ENCODE results near the gene NEGR1.

NEGR1 gene

DNA sequence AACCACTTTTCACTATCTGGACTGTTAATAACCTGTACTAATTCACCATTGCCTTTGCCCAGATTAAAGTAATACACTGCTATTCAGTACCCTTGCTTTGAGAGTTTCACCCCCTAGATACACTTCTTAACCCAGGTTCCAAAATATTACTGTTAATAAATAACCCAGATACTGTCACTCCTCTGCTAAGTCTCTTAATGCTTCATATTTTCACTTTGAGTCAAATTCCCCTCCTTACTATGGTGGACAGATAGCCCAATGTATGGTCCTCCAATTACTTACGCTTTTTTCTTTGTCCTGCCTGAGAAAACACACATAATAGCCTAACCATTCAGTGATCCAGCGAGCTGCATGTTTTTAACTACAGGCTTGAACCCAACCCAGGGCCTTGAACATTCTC, 152.5 kb downstream of the NEGR1 start:
- TF ChIP-seq, protein P1, sequence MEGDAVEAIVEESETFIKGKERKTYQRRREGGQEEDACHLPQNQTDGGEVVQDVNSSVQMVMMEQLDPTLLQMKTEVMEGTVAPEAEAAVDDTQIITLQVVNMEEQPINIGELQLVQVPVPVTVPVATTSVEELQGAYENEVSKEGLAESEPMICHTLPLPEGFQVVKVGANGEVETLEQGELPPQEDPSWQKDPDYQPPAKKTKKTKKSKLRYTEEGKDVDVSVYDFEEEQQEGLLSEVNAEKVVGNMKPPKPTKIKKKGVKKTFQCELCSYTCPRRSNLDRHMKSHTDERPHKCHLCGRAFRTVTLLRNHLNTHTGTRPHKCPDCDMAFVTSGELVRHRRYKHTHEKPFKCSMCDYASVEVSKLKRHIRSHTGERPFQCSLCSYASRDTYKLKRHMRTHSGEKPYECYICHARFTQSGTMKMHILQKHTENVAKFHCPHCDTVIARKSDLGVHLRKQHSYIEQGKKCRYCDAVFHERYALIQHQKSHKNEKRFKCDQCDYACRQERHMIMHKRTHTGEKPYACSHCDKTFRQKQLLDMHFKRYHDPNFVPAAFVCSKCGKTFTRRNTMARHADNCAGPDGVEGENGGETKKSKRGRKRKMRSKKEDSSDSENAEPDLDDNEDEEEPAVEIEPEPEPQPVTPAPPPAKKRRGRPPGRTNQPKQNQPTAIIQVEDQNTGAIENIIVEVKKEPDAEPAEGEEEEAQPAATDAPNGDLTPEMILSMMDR (IDR thresholded peaks at IDR 0.05; ENCODE audit: borderline replicate concordance, insufficient read depth, low read depth, low read length): no peak
- no peak overlapping the region for H3K4me3 ChIP-seq (ENCODE audit: low read depth, low read length)

DNA sequence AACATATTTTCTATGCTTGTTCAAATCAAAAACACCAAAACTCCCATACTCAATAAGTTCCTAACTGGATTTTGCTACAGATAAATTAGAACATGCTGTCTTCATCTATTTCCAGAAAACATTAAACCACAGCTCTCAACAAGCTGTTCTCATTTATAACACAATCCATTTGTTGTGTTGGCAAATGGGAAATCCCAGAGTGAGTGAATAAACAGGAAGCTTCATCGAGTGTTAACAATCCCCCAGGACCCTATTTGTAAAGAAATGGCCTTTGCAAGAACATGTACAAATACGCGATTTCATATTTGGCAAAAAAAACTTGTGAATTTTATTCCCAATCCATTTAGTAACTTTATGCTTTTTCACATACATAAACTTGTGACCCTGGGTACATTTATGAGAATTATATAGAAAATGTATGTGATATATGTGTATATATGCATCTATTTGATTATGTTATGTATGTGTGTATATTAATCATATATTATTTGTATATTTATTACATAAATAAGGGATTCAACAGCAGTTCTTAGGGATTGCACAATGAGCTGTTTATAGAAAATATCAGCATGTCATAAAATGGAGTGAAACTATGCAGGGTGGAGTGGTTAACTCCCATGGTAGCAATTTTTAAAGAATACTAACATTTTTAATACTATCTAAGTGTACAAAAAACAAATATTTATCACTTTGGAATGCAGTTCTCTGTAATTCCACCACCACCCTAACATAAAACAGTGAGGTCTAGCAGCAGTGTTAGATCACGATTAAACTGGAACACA, 160.0 kb downstream of the NEGR1 start:
- TF ChIP-seq, protein P1 (IDR thresholded peaks at IDR 0.05; ENCODE audit: borderline replicate concordance, insufficient read depth, low read depth, low read length): no peak
- no peak overlapping the region for H3K4me3 ChIP-seq (ENCODE audit: low read depth, low read length)

DNA sequence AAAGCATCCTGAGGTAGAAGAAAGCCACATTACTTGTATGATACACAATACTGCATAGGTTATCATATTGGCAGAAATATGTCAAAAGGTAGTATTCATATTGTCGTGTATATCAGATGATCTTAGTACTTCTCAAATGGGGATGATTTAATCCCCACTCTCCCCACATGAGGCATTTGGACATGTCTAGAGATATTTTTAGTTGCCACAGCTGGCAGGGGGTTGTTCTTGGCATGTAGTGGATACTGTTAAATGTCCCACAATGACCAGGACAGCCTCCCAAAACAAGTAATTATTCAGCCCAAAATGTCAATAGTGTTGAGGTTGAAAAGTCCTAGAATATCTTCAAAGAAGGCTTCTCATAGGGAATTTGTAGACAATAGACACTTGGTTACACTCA, 162.8 kb downstream of the NEGR1 start:
- TF ChIP-seq, protein P1 (IDR thresholded peaks at IDR 0.05; ENCODE audit: borderline replicate concordance, insufficient read depth, low read depth, low read length): no peak
- H3K4me3 ChIP-seq (ENCODE audit: low read depth, low read length): no peak overlapping the region

DNA sequence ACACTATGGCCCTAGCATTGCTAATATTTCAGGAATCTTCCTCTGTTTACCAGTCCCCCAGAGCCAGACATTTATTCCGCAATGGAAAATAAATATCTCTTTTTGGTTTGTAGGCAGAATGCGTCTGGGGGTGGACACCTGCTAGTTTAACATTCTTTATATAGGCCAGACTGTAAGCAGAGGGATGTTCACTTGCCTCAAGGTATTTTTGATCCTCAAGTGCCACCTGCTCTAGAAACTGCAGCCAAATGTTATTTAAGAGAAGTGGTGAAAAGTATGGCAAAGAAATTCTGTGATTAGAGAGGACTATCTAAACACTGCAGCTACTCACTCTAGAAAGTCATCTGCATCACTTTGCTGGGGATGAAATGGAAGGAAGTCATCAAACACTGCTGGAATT, 164.7 kb downstream of the NEGR1 start:
- TF ChIP-seq, protein P1 (IDR thresholded peaks at IDR 0.05; ENCODE audit: borderline replicate concordance, insufficient read depth, low read depth, low read length): no peak
- no peak overlapping the region for H3K4me3 ChIP-seq (ENCODE audit: low read depth, low read length)

DNA sequence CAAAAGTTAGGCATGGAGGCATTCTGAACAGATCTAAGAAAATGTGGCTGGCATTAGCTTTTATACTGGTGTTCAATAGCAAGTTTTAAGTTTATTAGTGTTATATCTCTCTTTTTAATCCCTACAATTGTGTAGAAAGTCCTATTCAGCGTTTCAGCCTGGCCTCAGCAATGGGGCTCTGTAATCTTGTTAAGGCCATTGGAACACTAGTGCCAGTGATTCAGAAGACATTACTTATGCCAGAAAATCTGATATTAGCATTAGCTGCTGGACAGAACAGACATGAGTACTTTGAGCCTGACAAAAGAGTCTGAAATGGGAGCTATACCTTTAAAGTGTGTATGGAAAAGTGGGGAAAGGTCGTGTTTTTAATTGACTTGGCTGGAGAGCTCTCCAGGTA, 167.0 kb downstream of the NEGR1 start:
- TF ChIP-seq, protein P1 (IDR thresholded peaks at IDR 0.05; ENCODE audit: borderline replicate concordance, insufficient read depth, low read depth, low read length): no peak
- H3K4me3 ChIP-seq (ENCODE audit: low read depth, low read length): no peak overlapping the region

DNA sequence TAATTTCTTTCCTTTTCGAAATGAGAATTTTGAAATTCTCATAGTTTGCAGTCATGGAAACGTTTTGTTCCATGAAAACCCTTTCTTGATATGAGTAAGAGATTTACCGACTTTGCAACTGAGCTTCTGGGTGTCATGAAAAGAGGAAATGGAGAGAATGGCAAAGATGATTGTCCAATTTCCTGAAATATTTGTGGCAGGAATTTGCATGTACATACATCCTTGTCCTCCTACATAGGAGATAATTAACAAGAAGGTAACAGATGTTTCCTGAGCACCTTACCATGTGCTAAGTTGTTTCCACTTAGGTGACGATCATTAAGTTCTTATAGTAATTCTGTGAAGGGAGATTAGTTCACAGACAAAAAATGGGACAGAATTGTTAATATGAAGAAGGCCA, 170.7 kb downstream of the NEGR1 start:
- H3K4me3 ChIP-seq (ENCODE audit: low read depth, low read length): no peak overlapping the region
- TF ChIP-seq, protein P1 (IDR thresholded peaks at IDR 0.05; ENCODE audit: borderline replicate concordance, insufficient read depth, low read depth, low read length): no peak

DNA sequence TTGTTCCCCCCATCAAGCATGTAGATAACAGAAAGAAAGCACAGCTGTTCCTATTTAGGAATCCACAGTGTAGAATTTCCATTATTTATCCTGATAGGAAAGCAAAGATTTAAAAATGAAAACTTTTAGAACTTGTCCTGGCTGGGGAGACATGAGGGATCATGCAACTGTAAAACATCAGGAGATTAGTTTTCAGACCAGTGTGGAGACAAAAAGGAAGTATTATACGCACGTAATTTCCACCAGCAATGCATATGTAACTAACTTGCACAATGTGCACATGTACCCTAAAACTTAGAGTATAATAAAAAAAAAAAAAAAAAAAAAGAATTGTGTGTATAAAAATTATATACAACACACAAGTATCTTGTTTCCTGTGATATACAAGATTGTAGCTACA, 172.4 kb downstream of the NEGR1 start:
- no peak overlapping the region for H3K4me3 ChIP-seq (ENCODE audit: low read depth, low read length)
- TF ChIP-seq, protein P1 (IDR thresholded peaks at IDR 0.05; ENCODE audit: borderline replicate concordance, insufficient read depth, low read depth, low read length): no peak
